K562 (cell line): Measurements from ENCODE around the gene BAIAP2. TPM values are rescaled to one million over a fixed set of nuclear protein-coding genes. Genes with fewer than 3 reads are reported as not detected.

Experiments used
- ARID2 ChIP-seq: fragments of 450-650 bp; IDR thresholded peaks from 2 replicates; pipeline ENCODE4 v1.6.1; 2017; ENCODE audit warnings: antibody characterized with exemption, mild to moderate bottlenecking
- CBX2 ChIP-seq: fragments of 200-600 bp; sonication (generic); IDR thresholded peaks from one replicate; pipeline ENCODE4 v1.6.1; 2012; ENCODE audit warnings: mild to moderate bottlenecking, low read length, inconsistent platforms; ENCODE audit not compliant: insufficient read depth, poor library complexity, severe bottlenecking
- CEBPZ ChIP-seq: fragments of 150-350 bp; IDR thresholded peaks from 2 replicates; pipeline ENCODE4 v1.6.1; 2014; ENCODE audit warnings: low read depth, mild to moderate bottlenecking, low read length, borderline replicate concordance
- CHD4 ChIP-seq: fragments of 200-600 bp; sonication (generic); IDR thresholded peaks from 3 replicates; pipeline ENCODE4 v1.6.1; 2012; ENCODE audit warnings: low read depth, mild to moderate bottlenecking, mixed read lengths, low read length, inconsistent platforms; ENCODE audit not compliant: insufficient read depth, insufficient replicate concordance, poor library complexity, severe bottlenecking
- DLX4 ChIP-seq: fragments of 250-450 bp; sonication (Bioruptor Pico); IDR thresholded peaks from 2 replicates; pipeline ENCODE4 v1.6.1; 2021; ENCODE audit warnings: mild to moderate bottlenecking
- ETV1 ChIP-seq: fragments of 450-650 bp; conservative IDR thresholded peaks from 2 replicates; pipeline ENCODE4 v1.6.1; 2016; ENCODE audit warnings: missing genetic modification characterization, control low read depth, low read depth, missing compliant biosample characterization
- FOXJ3 ChIP-seq: sonication (generic); formaldehyde crosslinking; IDR thresholded peaks from 2 replicates; pipeline ENCODE4 v1.4.0; 2020; ENCODE audit warnings: mild to moderate bottlenecking, missing genetic modification reagents
- HES1 ChIP-seq: fragments of 450-650 bp; IDR thresholded peaks from 2 replicates; pipeline ENCODE4 v1.6.1; 2016; ENCODE audit warnings: low read depth, mild to moderate bottlenecking, moderate library complexity
- HMGN3 ChIP-seq: IDR thresholded peaks from 2 replicates; pipeline ENCODE4 v1.6.1; 2011; ENCODE audit warnings: borderline replicate concordance, low read depth, mild to moderate bottlenecking, mixed read lengths, low read length; ENCODE audit not compliant: insufficient read length; ENCODE audit errors: extremely low read depth
- MAFG ChIP-seq: fragments of 450-650 bp; conservative IDR thresholded peaks from 2 replicates; pipeline ENCODE4 v1.6.1; 2016; ENCODE audit warnings: missing genetic modification characterization, missing compliant biosample characterization
- MTA3 ChIP-seq: fragments of 450-650 bp; formaldehyde crosslinking; IDR thresholded peaks from 2 replicates; pipeline ENCODE4 v1.6.1; 2017; ENCODE audit warnings: mild to moderate bottlenecking, borderline replicate concordance
- SMARCC2 ChIP-seq: fragments of 450-650 bp; IDR thresholded peaks from 2 replicates; pipeline ENCODE4 v1.6.1; 2017; ENCODE audit warnings: antibody characterized with exemption, moderate library complexity, mild to moderate bottlenecking, low read depth
- TOE1 ChIP-seq, 2 experiments: fragments of 450-650 bp in 1 of 2; sonication (generic) in 1 of 2; formaldehyde crosslinking in 1 of 2; IDR thresholded peaks; 2 replicates each; pipeline versions ENCODE4 v1.7.1 to v1.8.0; 2016 to 2022; ENCODE audit warnings: borderline replicate concordance in 2 of 2, mild to moderate bottlenecking in 2 of 2, antibody characterized with exemption in 1 of 2, inconsistent platforms in 1 of 2, low read depth in 1 of 2, missing genetic modification reagents in 1 of 2, moderate library complexity in 1 of 2
- U2AF1 ChIP-seq: fragments of 200-400 bp; formaldehyde crosslinking; optimal IDR thresholded peaks from 2 replicates; pipeline ENCODE3; 2017; ENCODE audit warnings: mild to moderate bottlenecking, low read depth, low read length, moderate library complexity
- ZHX1 ChIP-seq: fragments of 150-350 bp; conservative IDR thresholded peaks from 2 replicates; pipeline ENCODE4 v1.6.1; 2014; ENCODE audit warnings: low read length
- ZNF174 ChIP-seq: fragments of 250-450 bp; sonication (Bioruptor Pico); IDR thresholded peaks from 2 replicates; pipeline ENCODE4 v1.4.0; 2020; ENCODE audit warnings: mild to moderate bottlenecking
- ZNF695 ChIP-seq: fragments of 450-650 bp; formaldehyde crosslinking; IDR thresholded peaks from 2 replicates; pipeline ENCODE4 v1.4.0; 2020; ENCODE audit warnings: mild to moderate bottlenecking, moderate library complexity
- polyA plus RNA-seq, 8 experiments: library from polyadenylated mRNA; depleted of rRNA in 4 of 8; stranded (reverse) in 5 of 8; unstranded in 3 of 8; fragments of >200 nt; fragmentation: Nextera tagmentation in 2 of 8; fragmentation: Illumina TruSeq in 1 of 8; extraction: Ambion mirVana in 2 of 8; extraction: Trizol in 1 of 8; gene quantifications; 2 replicates each; pipeline versions ENCODE4 v1.2.1 to v1.2.3, GENCODE V29; 2011 to 2014; ENCODE audit warnings: inconsistent platforms in 1 of 8, missing spikeins in 1 of 8
- total RNA-seq, 7 experiments: library from RNA; depleted of rRNA in 6 of 7; stranded (reverse); fragments of >200 nt in 6 of 7; fragmentation: Illumina TruSeq in 2 of 7; extraction: Trizol in 2 of 7; gene quantifications; 2 replicates each; pipeline versions ENCODE4 v1.2.1 to v1.2.3, GENCODE V29; 2011 to 2021; ENCODE audit warnings: low replicate concordance in 1 of 7

The BAIAP2 gene
- total and polyA plus RNA-seq, 9 of the 15 experiments (the other 6 are each of a cell fraction or from before 2014, with no cell fraction given) = 2.3 to 51.6 (median 18.4) TPM

GRCh38 chr17:81097943-81098308, 63.0 kb downstream of the BAIAP2 start (continued):
- no peak for TF ChIP-seq MAFG (tag)
- TF ChIP-seq SMARCC2 = no peak
- no peak for TF ChIP-seq ARID2
- no peak for TF ChIP-seq ZNF174 (CRISPR knock-in tag)
- TF ChIP-seq ZHX1 = no peak
- TF ChIP-seq MTA3 = no peak
- TF ChIP-seq ETV1 (tag) = 0 out of 2 replicates have a peak, but pooled peaks have one; percentile 3
- TF ChIP-seq U2AF1 = no peak
- TF ChIP-seq TOE1 (IDR thresholded peaks at IDR 0.05; ENCODE audit: borderline replicate concordance) = no peak
- TF ChIP-seq TOE1 (CRISPR knock-in tag; IDR thresholded peaks at IDR 0.05; ENCODE audit: borderline replicate concordance, low read depth) = no peak
- no peak for TF ChIP-seq FOXJ3 (CRISPR knock-in tag)
- TF ChIP-seq DLX4 (CRISPR knock-in tag) = no peak
- no peak for TF ChIP-seq HES1
- no peak for TF ChIP-seq CEBPZ
- no peak for TF ChIP-seq CHD4
- no peak for TF ChIP-seq ZNF695 (CRISPR knock-in tag)
- no peak for TF ChIP-seq HMGN3
- no peak for TF ChIP-seq CBX2
